Adipocyte (in vitro differentiated cells): Measurements from ENCODE around the gene CMIP.
A peak's percentile ranks its signal among the peaks of the same experiment; 100 is the strongest.

Experiments used
- DNase-seq: peaks from one replicate; pipeline ENCODE4 v3.0.0-alpha.2; 2015; ENCODE audit warnings: low read depth
- H3K27me3 ChIP-seq: replicated peaks from 2 replicates; pipeline ENCODE4 v1.7.0; 2013; ENCODE audit warnings: mild to moderate bottlenecking, low read length, moderate library complexity; ENCODE audit not compliant: control insufficient read depth, insufficient read depth
- H3K36me3 ChIP-seq: 2 replicates; pipeline ENCODE4 v1.7.0; 2013; ENCODE audit warnings: low read length, mild to moderate bottlenecking, moderate library complexity; ENCODE audit not compliant: control insufficient read depth, insufficient read depth, severe bottlenecking
- H3K4me1 ChIP-seq: 2 replicates; pipeline ENCODE4 v1.7.0; 2013; ENCODE audit warnings: mild to moderate bottlenecking, low read length, moderate library complexity; ENCODE audit not compliant: control insufficient read depth, insufficient read depth
- H3K4me3 ChIP-seq: 2 replicates; pipeline ENCODE4 v1.7.0; 2013; ENCODE audit warnings: mild to moderate bottlenecking, low read length, moderate library complexity
- H3K9ac ChIP-seq: 2 replicates; pipeline ENCODE4 v1.7.0; 2013; ENCODE audit warnings: mild to moderate bottlenecking, low read length, moderate library complexity
- H3K9me3 ChIP-seq: 2 replicates; pipeline ENCODE4 v1.7.0; 2013; ENCODE audit warnings: mild to moderate bottlenecking, low read length, moderate library complexity; ENCODE audit not compliant: control insufficient read depth

Gene CMIP

GRCh38 chr16:81510016-81510415 lies 65.4 kb downstream of the CMIP start:
- no peak overlapping the region for H3K4me3 ChIP-seq
- no peak overlapping the region for H3K9ac ChIP-seq
- no peaks in the 10 kb centered on the region for H3K27me3 ChIP-seq
- no peaks in the 10 kb centered on the region for H3K36me3 ChIP-seq
- DNase-seq: no peak
- peaks cover 23% of the 10 kb centered on the region for H3K4me1 ChIP-seq
- no peaks in the 10 kb centered on the region for H3K9me3 ChIP-seq

GRCh38 chr16:81511371-81511770 lies 66.8 kb downstream of the CMIP start:
- Histone ChIP-seq H3K9ac (no peak overlapping the region), H3K4me3 (no peak overlapping the region), H3K9me3 (no peaks in the 10 kb centered on the region), H3K4me1 (peaks cover 24% of the 10 kb centered on the region), H3K36me3 (no peaks in the 10 kb centered on the region), H3K27me3 (no peaks in the 10 kb centered on the region)
- peak; percentile 71 for DNase-seq

GRCh38 chr16:81513204-81514040 lies 68.8 kb downstream of the CMIP start:
- Histone ChIP-seq H3K4me3 (peak overlapping the region; percentile 10), H3K36me3 (no peaks in the 10 kb centered on the region), H3K4me1 (peaks cover 40% of the 10 kb centered on the region), H3K27me3 (no peaks in the 10 kb centered on the region), H3K9me3 (no peaks in the 10 kb centered on the region), H3K9ac (peak overlapping the region; percentile 64)
- peak; percentile 38 for DNase-seq

- H3K9ac ChIP-seq: peak overlapping the region; percentile 44
- no peaks in the 10 kb centered on the region for H3K27me3 ChIP-seq
- no peak overlapping the region for H3K4me3 ChIP-seq
- H3K36me3 ChIP-seq: no peaks in the 10 kb centered on the region
- peaks cover 41% of the 10 kb centered on the region for H3K4me1 ChIP-seq
- no peak for DNase-seq
- no peaks in the 10 kb centered on the region for H3K9me3 ChIP-seq
These were observed 69.5 kb downstream of the CMIP start for GRCh38 chr16:81514041-81514559.

- Histone ChIP-seq H3K9ac (peak overlapping the region; percentile 44), H3K4me3 (no peak overlapping the region), H3K36me3 (no peaks in the 10 kb centered on the region), H3K9me3 (no peaks in the 10 kb centered on the region), H3K27me3 (no peaks in the 10 kb centered on the region), H3K4me1 (peaks cover 41% of the 10 kb centered on the region)
- no peak for DNase-seq
These were observed 70.1 kb downstream of the CMIP start for GRCh38 chr16:81514568-81515258.

- H3K27me3 ChIP-seq: no peaks in the 10 kb centered on the region
- no peak overlapping the region for H3K4me3 ChIP-seq
- peaks cover 41% of the 10 kb centered on the region for H3K4me1 ChIP-seq
- H3K36me3 ChIP-seq: no peaks in the 10 kb centered on the region
- DNase-seq: no peak
- H3K9me3 ChIP-seq: no peaks in the 10 kb centered on the region
- H3K9ac ChIP-seq: no peak overlapping the region
These were observed 70.7 kb downstream of the CMIP start for GRCh38 chr16:81515281-81515680.

- H3K36me3 ChIP-seq: no peaks in the 10 kb centered on the region
- DNase-seq: no peak
- peaks cover 41% of the 10 kb centered on the region for H3K4me1 ChIP-seq
- H3K27me3 ChIP-seq: no peaks in the 10 kb centered on the region
- no peak overlapping the region for H3K9ac ChIP-seq
- no peaks in the 10 kb centered on the region for H3K9me3 ChIP-seq
- no peak overlapping the region for H3K4me3 ChIP-seq
These were observed 71.1 kb downstream of the CMIP start for GRCh38 chr16:81515721-81516120.

- Histone ChIP-seq H3K36me3 (no peaks in the 10 kb centered on the region), H3K4me3 (no peak overlapping the region), H3K27me3 (no peaks in the 10 kb centered on the region), H3K9me3 (no peaks in the 10 kb centered on the region), H3K9ac (no peak overlapping the region), H3K4me1 (peaks cover 41% of the 10 kb centered on the region)
- no peak for DNase-seq
These were observed 72.0 kb downstream of the CMIP start for GRCh38 chr16:81516478-81517149.

GRCh38 chr16:81517150-81517499 lies 72.5 kb downstream of the CMIP start:
- Histone ChIP-seq H3K4me3 (no peak overlapping the region), H3K27me3 (no peaks in the 10 kb centered on the region), H3K4me1 (peaks cover 41% of the 10 kb centered on the region), H3K36me3 (no peaks in the 10 kb centered on the region), H3K9ac (no peak overlapping the region), H3K9me3 (no peaks in the 10 kb centered on the region)
- DNase-seq: no peak

GRCh38 chr16:81517629-81518438 lies 73.2 kb downstream of the CMIP start:
- Histone ChIP-seq H3K36me3 (no peaks in the 10 kb centered on the region), H3K9me3 (no peaks in the 10 kb centered on the region), H3K27me3 (no peaks in the 10 kb centered on the region), H3K4me3 (no peak overlapping the region), H3K9ac (peak overlapping the region; percentile 3), H3K4me1 (peaks cover 40% of the 10 kb centered on the region)
- DNase-seq: peak; percentile 43
